Hepatocyte (in vitro differentiated cells): ENCODE results near the gene FARP1.

Source experiments
- EZH2phosphoT487 ChIP-seq: fragments of 200-600 bp; sonication (generic); IDR thresholded peaks from one replicate; pipeline ENCODE4 v1.6.1; 2018; ENCODE audit warnings: antibody characterized with exemption, mild to moderate bottlenecking, low read depth, moderate library complexity; ENCODE audit not compliant: unreplicated experiment, severe bottlenecking
- TF ChIP-seq, protein P1 (sequence below): fragments of 200-600 bp; sonication (generic); IDR thresholded peaks from 2 replicates; pipeline ENCODE4 v1.5.1; 2016; ENCODE audit warnings: antibody characterized with exemption, mild to moderate bottlenecking; ENCODE audit not compliant: poor library complexity

- TF ChIP-seq, protein P1, sequence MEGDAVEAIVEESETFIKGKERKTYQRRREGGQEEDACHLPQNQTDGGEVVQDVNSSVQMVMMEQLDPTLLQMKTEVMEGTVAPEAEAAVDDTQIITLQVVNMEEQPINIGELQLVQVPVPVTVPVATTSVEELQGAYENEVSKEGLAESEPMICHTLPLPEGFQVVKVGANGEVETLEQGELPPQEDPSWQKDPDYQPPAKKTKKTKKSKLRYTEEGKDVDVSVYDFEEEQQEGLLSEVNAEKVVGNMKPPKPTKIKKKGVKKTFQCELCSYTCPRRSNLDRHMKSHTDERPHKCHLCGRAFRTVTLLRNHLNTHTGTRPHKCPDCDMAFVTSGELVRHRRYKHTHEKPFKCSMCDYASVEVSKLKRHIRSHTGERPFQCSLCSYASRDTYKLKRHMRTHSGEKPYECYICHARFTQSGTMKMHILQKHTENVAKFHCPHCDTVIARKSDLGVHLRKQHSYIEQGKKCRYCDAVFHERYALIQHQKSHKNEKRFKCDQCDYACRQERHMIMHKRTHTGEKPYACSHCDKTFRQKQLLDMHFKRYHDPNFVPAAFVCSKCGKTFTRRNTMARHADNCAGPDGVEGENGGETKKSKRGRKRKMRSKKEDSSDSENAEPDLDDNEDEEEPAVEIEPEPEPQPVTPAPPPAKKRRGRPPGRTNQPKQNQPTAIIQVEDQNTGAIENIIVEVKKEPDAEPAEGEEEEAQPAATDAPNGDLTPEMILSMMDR = no peak
- TF ChIP-seq EZH2phosphoT487 = no peak
Observed at GRCh38 chr13:98223741-98224140, 80.8 kb downstream of the FARP1 start.
